K562 (cell line): ENCODE results near the gene MANBA. TPM values are rescaled to one million over a fixed set of nuclear protein-coding genes. Genes with fewer than 3 reads are reported as not detected.

Experiments
- ATAC-seq: fragments of 200-7000 bp; cut with Tn5 transposase; 3 replicates; pipeline ENCODE4 v1.9.1; 2020; ENCODE audit warnings: moderate library complexity
- BruUV-seq: library from RNA; stranded (reverse); fragments of 400-500 nt; replicated peaks from 2 replicates; lab custom pipeline; 2021; lab: Mats Ljungman, UMichigan
- CTCF ChIA-PET: fragments of 300-600 bp; formaldehyde crosslinking; extraction: SDS; loops from one replicate; lab custom pipeline; 2021; ENCODE audit warnings: low intra/inter-chr PET ratio; lab: Yijun Ruan, JAX
- POLR2A ChIA-PET: fragments of 300-600, 350-650 bp; sonication (Branson Sonifier 250); formaldehyde crosslinking; extraction: SDS; loops from one replicate; lab custom pipeline; 2021; ENCODE audit warnings: antibody characterized with exemption, inconsistent platforms; lab: Yijun Ruan, JAX
- DNase-seq, 4 experiments: peaks; one replicate each; pipeline versions ENCODE4 v3.0.0 to v3.0.0-alpha.2; 2011 to 2018; ENCODE audit warnings: low spot score in 3 of 4, mixed read lengths in 3 of 4; ENCODE audit errors: extremely low read depth in 1 of 4
- FAIRE-seq: peaks from 2 replicates; lab custom pipeline; 2011; peaks lifted over from hg19 to GRCh38; lab: Jason Lieb, UNC
- H2AFZ ChIP-seq: 2 replicates; pipeline ENCODE4 v1.6.0; 2011; ENCODE audit warnings: low read depth, low read length, control low read depth, inconsistent platforms
- H3K27ac ChIP-seq: fragments of 200-600 bp; 3 replicates; pipeline ENCODE4 v1.8.0; 2011; ENCODE audit warnings: low read depth, mild to moderate bottlenecking, control low read depth, inconsistent platforms, low read length, moderate library complexity, mixed read lengths; ENCODE audit errors: extremely low read depth
- H3K27me3 ChIP-seq, 2 experiments: fragments of 300-600 bp in 1 of 2; 2 replicates in 1 of 2; 3 replicates in 1 of 2; pipeline versions ENCODE4 v1.6.0 to v1.8.0; 2011; ENCODE audit warnings: inconsistent platforms in 2 of 2, low read length in 2 of 2, mild to moderate bottlenecking in 1 of 2, mixed read lengths in 1 of 2, moderate library complexity in 1 of 2; ENCODE audit not compliant: control insufficient read depth in 2 of 2, insufficient read depth in 2 of 2
- H3K36me3 ChIP-seq: fragments of 300-600 bp; 3 replicates; pipeline ENCODE4 v1.8.0; 2011; ENCODE audit warnings: mild to moderate bottlenecking, low read length, inconsistent platforms; ENCODE audit not compliant: control insufficient read depth, insufficient read depth
- H3K4me1 ChIP-seq, 2 experiments: fragments of 200-600 bp in 1 of 2; replicated peaks in 1 of 2; 2 replicates in 1 of 2; 3 replicates in 1 of 2; pipeline versions ENCODE4 v1.5.1 to v1.8.0; 2011; ENCODE audit warnings: inconsistent platforms in 2 of 2, low read length in 2 of 2, mild to moderate bottlenecking in 1 of 2, mixed read lengths in 1 of 2, moderate library complexity in 1 of 2; ENCODE audit not compliant: control insufficient read depth in 2 of 2, insufficient read depth in 2 of 2
- H3K4me2 ChIP-seq: 2 replicates; pipeline ENCODE4 v1.6.1; 2011; ENCODE audit warnings: low read length, control low read depth, inconsistent platforms, mixed read lengths; ENCODE audit not compliant: insufficient read depth
- H3K4me3 ChIP-seq: fragments of 200-600 bp; sonication (generic), shearing (Covaris generic); 2 replicates; pipeline ENCODE4 v1.5.1; 2016; ENCODE audit warnings: control low read depth, inconsistent platforms
- H3K79me2 ChIP-seq: fragments of 200-600 bp; 3 replicates; pipeline ENCODE4 v1.8.0; 2011; ENCODE audit warnings: low read length, inconsistent platforms; ENCODE audit not compliant: control insufficient read depth, insufficient read depth
- H3K9ac ChIP-seq, 2 experiments: 2 replicates each; pipeline versions ENCODE4 v1.6.0 to v1.6.1; 2011; ENCODE audit warnings: low read depth in 2 of 2, low read length in 2 of 2, control low read depth in 1 of 2, inconsistent platforms in 1 of 2, mild to moderate bottlenecking in 1 of 2, mixed read lengths in 1 of 2; ENCODE audit not compliant: insufficient read depth in 1 of 2
- H3K9me1 ChIP-seq: one replicate; pipeline ENCODE4 v1.6.0; 2011; ENCODE audit warnings: inconsistent platforms, mild to moderate bottlenecking, low read length, moderate library complexity; ENCODE audit not compliant: control insufficient read depth, insufficient read depth
- H3K9me3 ChIP-seq: replicated peaks from 2 replicates; pipeline ENCODE4 v1.5.1; 2011; ENCODE audit warnings: low read depth, low read length, inconsistent platforms; ENCODE audit not compliant: control insufficient read depth, insufficient read depth
- H4K20me1 ChIP-seq: replicated peaks from 2 replicates; pipeline ENCODE4 v1.6.1; 2011; ENCODE audit warnings: low read length, inconsistent platforms, mixed read lengths; ENCODE audit not compliant: control insufficient read depth, insufficient read depth
- ADNP ChIP-seq: fragments of 200-800 bp; sonication (Bioruptor generic); IDR thresholded peaks from 2 replicates; pipeline ENCODE4 v1.6.1; 2016; ENCODE audit warnings: missing genetic modification characterization, missing compliant biosample characterization
- BCOR ChIP-seq: fragments of 450-650 bp; IDR thresholded peaks from 2 replicates; pipeline ENCODE4 v1.6.1; 2016
- BRCA1 ChIP-seq, 2 experiments: fragments of 450-650 bp in 1 of 2; sonication (generic) in 1 of 2; formaldehyde crosslinking in 1 of 2; IDR thresholded peaks; 2 replicates each; pipeline versions ENCODE4 v1.5.0 to v1.6.1; 2017 to 2020; ENCODE audit warnings: mild to moderate bottlenecking in 1 of 2, missing genetic modification reagents in 1 of 2
- BRD9 ChIP-seq: fragments of 450-650 bp; IDR thresholded peaks from 2 replicates; pipeline ENCODE4 v1.6.1; 2018; ENCODE audit warnings: low read depth; ENCODE audit not compliant: partially characterized antibody
- CEBPG ChIP-seq, 3 experiments: fragments of 200-800 bp in 1 of 3; sonication (Bioruptor generic) in 1 of 3; sonication (generic) in 1 of 3; formaldehyde crosslinking in 1 of 3; IDR thresholded peaks in 2 of 3; conservative IDR thresholded peaks in 1 of 3; 2 replicates each; pipeline versions ENCODE4 v1.6.1 to v1.8.0; 2016 to 2022; ENCODE audit warnings: missing compliant biosample characterization in 2 of 3, missing genetic modification characterization in 2 of 3, mild to moderate bottlenecking in 1 of 3, missing genetic modification reagents in 1 of 3
- DMBX1 ChIP-seq: fragments of 250-450 bp; sonication (Bioruptor Pico); IDR thresholded peaks from 2 replicates; pipeline ENCODE4 v1.8.0; 2022; ENCODE audit warnings: inconsistent platforms, mild to moderate bottlenecking, moderate library complexity, borderline replicate concordance
- ELF2 ChIP-seq: fragments of 250-450 bp; sonication (Bioruptor Pico); IDR thresholded peaks from 2 replicates; pipeline ENCODE4 v1.5.0; 2021; ENCODE audit warnings: mild to moderate bottlenecking
- FOS ChIP-seq: IDR thresholded peaks from 3 replicates; pipeline ENCODE4 v1.6.1; 2011; ENCODE audit not compliant: insufficient read length; ENCODE audit errors: extremely low read depth
- NCOA1 ChIP-seq: fragments of 450-650 bp; IDR thresholded peaks from 2 replicates; pipeline ENCODE4 v1.6.1; 2016; ENCODE audit warnings: low read depth
- PCBP2 ChIP-seq: fragments of 200-400 bp; formaldehyde crosslinking; IDR thresholded peaks from 2 replicates; pipeline ENCODE4 v1.6.1; 2018; ENCODE audit warnings: low read length, low read depth, mild to moderate bottlenecking, moderate library complexity; ENCODE audit not compliant: poor library complexity, severe bottlenecking
- PHF20 ChIP-seq: fragments of 450-650 bp; IDR thresholded peaks from 2 replicates; pipeline ENCODE4 v1.6.1; 2018; ENCODE audit not compliant: partially characterized antibody
- RCOR1 ChIP-seq, 2 experiments: IDR thresholded peaks; 2 replicates each; pipeline ENCODE4 v1.6.1; 2012; ENCODE audit warnings: low read depth in 2 of 2, low read length in 2 of 2, borderline replicate concordance in 1 of 2, improper control_type of control experiment in 1 of 2
- SIX5 ChIP-seq, 2 experiments: IDR thresholded peaks; 2 replicates each; pipeline ENCODE4 v1.6.1; 2011; ENCODE audit warnings: low read length in 2 of 2, borderline replicate concordance in 1 of 2, low read depth in 1 of 2, mild to moderate bottlenecking in 1 of 2, moderate library complexity in 1 of 2; ENCODE audit not compliant: insufficient read depth in 1 of 2
- STAT5A ChIP-seq: IDR thresholded peaks from 2 replicates; pipeline ENCODE4 v1.6.1; 2012; ENCODE audit warnings: low read length, inconsistent platforms, borderline replicate concordance
- ZNF175 ChIP-seq: fragments of 200-800 bp; sonication (Bioruptor generic); IDR thresholded peaks from 2 replicates; pipeline ENCODE4 v1.6.1; 2016; ENCODE audit warnings: low read depth, mild to moderate bottlenecking, missing genetic modification characterization, missing compliant biosample characterization
- ZNF347 ChIP-seq: fragments of 450-650 bp; formaldehyde crosslinking; IDR thresholded peaks from 2 replicates; pipeline ENCODE4 v1.4.0; 2020; ENCODE audit warnings: low read depth, mild to moderate bottlenecking, moderate library complexity
- ZNF431 ChIP-seq: sonication (generic); formaldehyde crosslinking; IDR thresholded peaks from 2 replicates; pipeline ENCODE4 v1.8.0; 2022; ENCODE audit warnings: mild to moderate bottlenecking, missing genetic modification reagents
- ZNF695 ChIP-seq: fragments of 450-650 bp; formaldehyde crosslinking; IDR thresholded peaks from 2 replicates; pipeline ENCODE4 v1.4.0; 2020; ENCODE audit warnings: mild to moderate bottlenecking, moderate library complexity
- in situ Hi-C: fragments of 300-500 bp; cut with MboI; formaldehyde crosslinking; loops from 4 replicates; pipeline ENCODE4 v1.15.0; 2018; ENCODE audit warnings: inconsistent platforms, mixed read lengths
- intact Hi-C: fragments of 100-400 bp; cut with micrococcal nuclease; formaldehyde crosslinking; loops from 2 replicates; pipeline ENCODE4 v1.14.2; 2022
- polyA plus RNA-seq, 8 experiments: library from polyadenylated mRNA; depleted of rRNA in 4 of 8; stranded (reverse) in 5 of 8; unstranded in 3 of 8; fragments of >200 nt; fragmentation: Nextera tagmentation in 2 of 8; fragmentation: Illumina TruSeq in 1 of 8; extraction: Ambion mirVana in 2 of 8; extraction: Trizol in 1 of 8; gene quantifications; 2 replicates each; pipeline versions ENCODE4 v1.2.1 to v1.2.3, GENCODE V29; 2011 to 2014; ENCODE audit warnings: inconsistent platforms in 1 of 8, missing spikeins in 1 of 8
- total RNA-seq, 7 experiments: library from RNA; depleted of rRNA in 6 of 7; stranded (reverse); fragments of >200 nt in 6 of 7; fragmentation: Illumina TruSeq in 2 of 7; extraction: Trizol in 2 of 7; gene quantifications; 2 replicates each; pipeline versions ENCODE4 v1.2.1 to v1.2.3, GENCODE V29; 2011 to 2021; ENCODE audit warnings: low replicate concordance in 1 of 7

The MANBA gene
- total and polyA plus RNA-seq, 9 of the 15 experiments (the other 6 are each of a cell fraction or from before 2014, with no cell fraction given), result 1.8 to 12.9 (median 7.7) TPM

DNA sequence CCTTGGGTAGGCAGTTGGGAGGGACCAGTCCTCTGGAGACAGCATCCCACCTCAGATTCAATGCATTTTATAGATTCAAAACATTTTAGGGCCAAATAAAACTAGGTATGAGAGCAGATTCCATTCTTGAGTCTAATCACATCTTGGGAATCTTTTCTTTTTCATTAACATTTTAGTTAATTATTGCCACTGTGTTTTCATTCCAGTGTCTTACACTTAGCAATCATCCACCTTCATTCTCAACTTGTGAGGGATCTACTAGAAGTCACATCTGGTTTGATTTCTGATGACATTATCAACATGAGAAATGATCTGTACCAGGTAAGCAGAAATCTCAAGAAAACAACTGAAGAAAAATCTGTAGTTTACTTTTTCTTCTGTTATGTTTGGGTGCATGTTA, 160.1 kb downstream of the MANBA start:
- in situ Hi-C loops, result loop anchor here (25.0 kb wide), 1 partner anchor 1337 kb away; no protein-coding TSS in a partner anchor

More for the DNA sequence above, 160.1 kb downstream of the MANBA start:
- Histone ChIP-seq H3K27ac (no peak overlapping the region), H3K9me1 (no peaks in the 10 kb centered on the region), H3K36me3 (peaks cover 24% of the 10 kb centered on the region; the same call in 1 of the 3 replicates), H3K79me2 (no peaks in the 10 kb centered on the region), H3K27me3 (no peaks in the 10 kb centered on the region), H3K9ac (no peak overlapping the region), H3K4me2 (no peak overlapping the region), H4K20me1 (no peaks in the 10 kb centered on the region), H2AFZ (no peak overlapping the region), H3K9me3 (no peaks in the 10 kb centered on the region), H3K4me1 (no peaks in the 10 kb centered on the region), H3K4me3 (no peak overlapping the region)
- ChIA-PET CTCF (no interaction called here), POLR2A (no interaction called here)
- FAIRE-seq, result no peak
- DNase-seq, result no peak
- no peak for ATAC-seq
- intact Hi-C loops, result no loop called here
- TF ChIP-seq RCOR1 (IDR thresholded peaks at IDR 0.05; ENCODE audit: borderline replicate concordance in 1 of 2, low read depth in 2 of 2, low read length in 2 of 2) (no peak), ZNF695 (no peak), CEBPG (CRISPR knock-in tag; IDR thresholded peaks at IDR 0.05) (no peak), CEBPG (tag; conservative IDR thresholded peaks at IDR 0.05 in 1 of 2, IDR thresholded peaks at IDR 0.05 in 1 of 2) (no peak), ADNP (tag) (no peak), BRCA1 (IDR thresholded peaks at IDR 0.05) (no peak), BRCA1 (CRISPR knock-in tag; IDR thresholded peaks at IDR 0.05) (no peak), FOS (no peak), BCOR (no peak), PCBP2 (no peak), ELF2 (no peak), SIX5 (IDR thresholded peaks at IDR 0.05; ENCODE audit: borderline replicate concordance in 1 of 2, insufficient read depth in 1 of 2, low read depth in 1 of 2, low read length in 2 of 2) (no peak), ZNF347 (CRISPR knock-in tag) (no peak), NCOA1 (no peak), BRD9 (no peak), DMBX1 (CRISPR knock-in tag) (no peak), ZNF431 (CRISPR knock-in tag) (no peak), ZNF175 (CRISPR knock-in tag) (no peak), PHF20 (no peak), STAT5A (no peak)
- TF ChIP-seq, all 486 proteins: peak for 0
- no TSS peak for BruUV-seq
